MM.1S (cell line): ENCODE data around the gene CUL1.

Experiments
- CTCF ChIP-seq: fragments of 300-600 bp; sonication (generic); IDR thresholded peaks from 2 replicates; pipeline ENCODE4 v1.5.1; 2016; ENCODE audit warnings: antibody characterized with exemption, low read length, mixed read lengths
- EZH2 ChIP-seq: fragments of 300-600 bp; sonication (generic); optimal IDR thresholded peaks from 2 replicates; pipeline ENCODE3; 2017; ENCODE audit warnings: low read depth, mild to moderate bottlenecking, antibody characterized with exemption, low read length, mixed read lengths

- TF ChIP-seq CTCF: no peak
- TF ChIP-seq EZH2: no peak
Observed at GRCh38 chr7:148847815-148848734, 149.4 kb downstream of the CUL1 start.
